SK-N-MC (cell line): ENCODE data around the gene MMEL1.

Experiments used
- EZH2 ChIP-seq: fragments of 200-600 bp; sonication (generic); IDR thresholded peaks from one replicate; pipeline ENCODE4 v1.6.1; 2017; ENCODE audit warnings: antibody characterized with exemption
- POLR2AphosphoS5 ChIP-seq: IDR thresholded peaks from 2 replicates; pipeline ENCODE4 v1.6.1; 2012; ENCODE audit warnings: mild to moderate bottlenecking, low read depth, low read length, borderline replicate concordance

- no peak for TF ChIP-seq EZH2
- TF ChIP-seq POLR2AphosphoS5, result no peak
Measured at GRCh38 chr1:2633366-2633935, 635 bp upstream of the MMEL1 start.
